Peyer's patch (tissue), 4 donors: ENCODE measurements around the gene UBE3B.

ENCODE experiments used
- CTCF ChIP-seq, 6 experiments: fragments of 450-650 bp in 4 of 6; fragments of 200-600 bp in 2 of 6; sonication (generic) in 1 of 6; IDR thresholded peaks; one replicate each; pipeline ENCODE4 v1.5.1; 2017 to 2019; ENCODE audit warnings: antibody characterized with exemption in 6 of 6, mild to moderate bottlenecking in 3 of 6, moderate library complexity in 1 of 6
- POLR2A ChIP-seq, 2 donors: fragments of 450-650 bp; IDR thresholded peaks; one replicate each; pipeline ENCODE4 v1.5.1; 2017; ENCODE audit warnings: antibody characterized with exemption in 2 of 2, mild to moderate bottlenecking in 2 of 2, moderate library complexity in 2 of 2

DNA sequence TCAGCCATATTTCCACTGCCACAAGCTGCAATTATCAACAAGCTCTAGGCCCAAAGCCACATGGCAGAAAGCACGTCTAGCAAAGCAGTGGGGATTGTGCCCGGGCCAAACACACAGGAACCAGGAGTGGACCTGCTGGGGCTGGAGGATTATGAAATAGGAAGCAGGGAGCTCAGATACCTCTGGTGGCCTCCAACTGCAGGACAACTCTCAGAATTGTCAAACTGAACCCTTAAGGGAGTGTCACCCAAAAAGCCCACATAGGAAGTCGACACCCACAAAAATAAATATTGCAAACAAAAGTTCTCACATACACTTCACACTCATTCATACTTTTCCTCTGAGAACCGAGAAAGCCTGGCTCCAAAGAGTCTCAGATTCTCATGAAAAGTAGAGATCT, 26.5 kb upstream of the UBE3B start:
- no peak for TF ChIP-seq CTCF (IDR thresholded peaks at IDR 0.05)
- no peak for TF ChIP-seq POLR2A (IDR thresholded peaks at IDR 0.05)
